NCI-H2227 treated with DMSO at 0.1 percent for 48 hours (cell line): ENCODE measurements around the gene C9orf57.
"Not testable (repeated sequence)": the region's sequence is repeated elsewhere in the genome, so short reads cannot be mapped to it uniquely, and the experiment has no call there.

Experiments
- DNase-seq: peaks from one replicate; lab custom pipeline; 2025; lab: John Stamatoyannopoulos, UW

C9orf57 gene

GRCh38 chr9:72060513-72060912 lies at the start of gene C9orf57:
TSS of gene C9orf57 (minus strand) at chr9:72060613. CDS start at chr9:72059331, 1,282 bp downstream.
- DNase-seq: no peak

GRCh38 chr9:72102520-72102919 lies 42.1 kb upstream of the C9orf57 start:
- no peak for DNase-seq

GRCh38 chr9:72095520-72095919 lies 35.1 kb upstream of the C9orf57 start:
- not testable (repeated sequence) for DNase-seq

- no peak for DNase-seq
These were observed 32.4 kb upstream of the C9orf57 start for GRCh38 chr9:72092820-72093219.

- DNase-seq: no peak
These were observed 29.2 kb upstream of the C9orf57 start for GRCh38 chr9:72089451-72090130.

- no peak for DNase-seq
These were observed 22.1 kb upstream of the C9orf57 start for GRCh38 chr9:72082536-72082935.

GRCh38 chr9:72074666-72075065 lies 14.3 kb upstream of the C9orf57 start:
- not testable (repeated sequence) for DNase-seq

GRCh38 chr9:72065076-72065475 lies 4.7 kb upstream of the C9orf57 start:
- DNase-seq: no peak

GRCh38 chr9:72052122-72052521 lies 8.3 kb downstream of the C9orf57 start:
- no peak for DNase-seq

- no peak for DNase-seq
These were observed 11.6 kb downstream of the C9orf57 start for GRCh38 chr9:72048850-72049249.

- DNase-seq: no peak
These were observed 13.6 kb downstream of the C9orf57 start for GRCh38 chr9:72046630-72047456.

- no peak for DNase-seq
These were observed 16.3 kb downstream of the C9orf57 start for GRCh38 chr9:72044095-72044494.

- DNase-seq: no peak
These were observed 16.8 kb downstream of the C9orf57 start for GRCh38 chr9:72043576-72043975.

- DNase-seq: no peak
These were observed 17.5 kb downstream of the C9orf57 start for GRCh38 chr9:72042928-72043327.

- DNase-seq: no peak
These were observed 18.6 kb downstream of the C9orf57 start for GRCh38 chr9:72041775-72042194.

- DNase-seq: no peak
These were observed 19.0 kb downstream of the C9orf57 start for GRCh38 chr9:72041369-72041768.

GRCh38 chr9:72039532-72039931 lies 20.9 kb downstream of the C9orf57 start:
- no peak for DNase-seq

GRCh38 chr9:72038890-72039410 lies 21.5 kb downstream of the C9orf57 start:
- DNase-seq: peak; percentile 59

GRCh38 chr9:72038408-72038807 lies 22.0 kb downstream of the C9orf57 start:
- DNase-seq: no peak

- DNase-seq: no peak
These were observed 22.8 kb downstream of the C9orf57 start for GRCh38 chr9:72037571-72037970.

GRCh38 chr9:72030767-72031166 lies 29.6 kb downstream of the C9orf57 start:
- DNase-seq: no peak

GRCh38 chr9:72029986-72030385 lies 30.4 kb downstream of the C9orf57 start:
- DNase-seq: no peak

GRCh38 chr9:72025906-72026305 lies 34.5 kb downstream of the C9orf57 start:
- DNase-seq: no peak
